Stimulated activated CD8-positive, alpha-beta memory T cell treated with anti-CD3 and anti-CD28 coated beads, Interleukin-7, amount 100 ng/mL, for 4 hours (primary cell): ENCODE measurements around the gene ZNF836.
"Not testable (repeated sequence)": the region's sequence is repeated elsewhere in the genome, so short reads cannot be mapped to it uniquely, and the experiment has no call there.

Experiments used
- DNase-seq, 2 donors: peaks; one replicate each; pipeline ENCODE4 v3.0.0-alpha.2; 2020; ENCODE audit warnings: low read depth in 2 of 2

Gene ZNF836

DNA sequence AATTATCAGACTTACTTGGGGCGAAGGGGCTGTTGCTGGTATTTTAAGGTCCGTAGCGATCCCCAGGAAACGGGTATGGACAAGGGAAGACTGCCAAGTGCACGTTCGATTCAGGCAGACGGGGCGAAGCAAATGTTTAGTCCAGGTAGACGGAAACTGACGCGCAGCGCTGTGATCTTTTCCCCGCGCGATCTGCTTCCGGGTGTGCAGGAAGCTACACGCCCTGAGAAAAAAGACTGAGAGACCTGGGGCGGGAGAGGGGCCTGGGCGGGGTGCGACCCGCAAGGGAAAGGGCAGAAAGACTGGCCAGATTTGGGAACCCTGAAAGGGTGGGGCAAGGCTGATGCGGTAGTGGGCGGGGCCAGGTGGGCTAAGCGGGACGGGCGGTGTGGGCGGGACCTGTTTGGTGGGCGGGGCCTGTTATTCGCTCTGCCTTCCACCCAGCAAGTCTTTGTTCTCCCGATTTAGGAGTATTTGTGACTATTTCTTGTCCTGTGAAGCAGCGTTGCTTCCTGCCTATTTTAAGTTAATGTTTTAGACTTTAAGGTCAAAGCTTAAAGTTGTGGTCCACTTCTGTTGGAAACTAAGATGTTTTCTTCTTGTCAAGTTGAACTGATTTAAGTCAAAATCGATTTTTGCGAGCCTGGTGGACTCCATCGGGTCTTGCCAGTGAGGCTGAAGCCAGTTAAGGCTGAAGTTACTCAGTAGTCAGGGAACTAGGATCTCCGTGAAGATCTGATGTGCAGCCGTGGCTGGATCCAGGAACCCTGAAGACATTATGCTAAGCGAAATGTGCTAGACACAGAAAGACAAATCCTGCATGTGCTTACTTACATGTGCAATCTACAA, at the start of gene ZNF836:
Gene ZNF836 (minus strand): TSS at position 301 of the 849 bp plus-strand sequence. CDS start 3,549 bp downstream, outside the sequence.
- peak; percentile 84 to 86 for DNase-seq

- DNase-seq: no peak
These were observed 49.6 kb upstream of the ZNF836 start for GRCh38 chr19:52221031-52221430.

DNA sequence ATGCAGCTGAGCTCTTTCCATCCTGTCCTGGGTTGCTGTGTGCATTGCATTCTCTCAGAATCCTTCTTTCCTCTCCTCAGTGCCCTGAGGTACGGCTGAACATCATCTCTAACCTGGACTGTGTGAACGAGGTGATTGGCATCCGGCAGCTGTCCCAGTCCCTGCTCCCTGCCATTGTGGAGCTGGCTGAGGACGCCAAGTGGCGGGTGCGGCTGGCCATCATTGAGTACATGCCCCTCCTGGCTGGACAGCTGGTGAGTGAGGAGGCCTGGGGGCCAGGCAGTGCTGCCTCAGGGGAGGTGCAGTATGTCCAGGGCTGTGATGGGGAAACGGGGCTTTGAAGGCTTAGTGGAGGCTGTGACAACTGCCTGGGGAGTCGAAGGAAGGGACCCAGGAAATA, 48.2 kb upstream of the ZNF836 start:
- no peak for DNase-seq

DNA sequence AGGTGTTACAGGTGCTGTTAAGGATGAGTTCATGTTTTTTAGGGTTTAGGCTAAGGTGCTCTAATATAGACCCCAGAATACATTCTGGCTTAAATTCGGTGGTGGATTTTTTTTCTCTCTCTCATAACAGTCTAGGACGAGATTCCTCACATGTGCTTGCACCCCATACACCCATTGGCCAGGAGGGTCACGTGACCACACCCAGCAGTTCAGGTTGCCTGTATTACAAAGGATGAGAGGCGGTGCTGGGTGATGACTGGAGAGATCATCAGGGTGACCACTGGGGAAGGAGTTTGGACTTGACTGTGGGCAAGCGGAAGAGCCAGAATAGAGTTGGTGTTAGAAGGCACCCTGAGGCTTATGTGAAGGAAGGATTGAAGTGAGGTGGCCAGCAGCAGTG, 46.2 kb upstream of the ZNF836 start:
- no peak for DNase-seq

DNA sequence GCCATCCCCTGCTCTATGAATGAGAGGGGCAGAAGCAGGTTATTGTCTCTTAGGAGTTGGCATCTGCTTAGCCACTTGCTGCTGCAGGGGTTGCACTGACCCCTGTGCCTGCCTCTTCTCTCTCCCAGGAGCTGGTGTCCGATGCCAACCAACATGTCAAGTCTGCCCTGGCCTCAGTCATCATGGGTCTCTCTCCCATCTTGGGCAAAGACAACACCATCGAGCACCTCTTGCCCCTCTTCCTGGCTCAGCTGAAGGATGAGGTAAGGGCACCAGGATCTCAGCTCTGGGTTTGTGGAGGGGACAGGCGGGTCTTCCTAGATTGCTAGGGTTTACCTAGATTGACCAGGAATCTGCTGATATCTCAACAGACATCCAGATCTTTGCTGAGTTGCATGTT, 45.0 kb upstream of the ZNF836 start:
- no peak for DNase-seq

- DNase-seq: no peak
These were observed 42.8 kb upstream of the ZNF836 start for GRCh38 chr19:52214241-52214640.

DNA sequence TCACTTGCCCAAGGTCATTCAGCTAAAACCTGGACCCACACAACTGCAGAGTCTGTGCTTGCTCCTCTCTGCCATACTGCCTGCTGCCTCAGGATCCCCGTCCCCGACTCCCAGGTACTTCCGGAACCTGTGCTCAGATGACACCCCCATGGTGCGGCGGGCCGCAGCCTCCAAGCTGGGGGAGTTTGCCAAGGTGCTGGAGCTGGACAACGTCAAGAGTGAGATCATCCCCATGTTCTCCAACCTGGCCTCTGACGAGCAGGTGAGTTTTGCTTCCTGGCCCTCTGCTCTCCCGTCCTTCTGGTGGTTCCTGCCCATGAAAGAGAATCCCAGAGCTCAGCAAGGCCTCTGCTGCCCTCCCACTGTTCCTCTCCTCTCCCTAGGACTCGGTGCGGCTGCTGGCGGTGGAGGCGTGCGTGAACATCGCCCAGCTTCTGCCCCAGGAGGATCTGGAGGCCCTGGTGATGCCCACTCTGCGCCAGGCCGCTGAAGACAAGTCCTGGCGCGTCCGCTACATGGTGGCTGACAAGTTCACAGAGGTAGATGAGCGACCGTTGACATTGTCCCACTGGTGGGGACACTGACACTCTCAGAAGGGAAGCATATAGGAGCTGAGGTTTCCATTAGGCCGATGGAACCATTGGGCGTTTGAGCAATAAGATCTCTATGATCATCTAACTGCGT, 41.3 kb upstream of the ZNF836 start:
- DNase-seq: no peak

GRCh38 chr19:52211926-52212571, 40.6 kb upstream of the ZNF836 start:
- no peak for DNase-seq

DNA sequence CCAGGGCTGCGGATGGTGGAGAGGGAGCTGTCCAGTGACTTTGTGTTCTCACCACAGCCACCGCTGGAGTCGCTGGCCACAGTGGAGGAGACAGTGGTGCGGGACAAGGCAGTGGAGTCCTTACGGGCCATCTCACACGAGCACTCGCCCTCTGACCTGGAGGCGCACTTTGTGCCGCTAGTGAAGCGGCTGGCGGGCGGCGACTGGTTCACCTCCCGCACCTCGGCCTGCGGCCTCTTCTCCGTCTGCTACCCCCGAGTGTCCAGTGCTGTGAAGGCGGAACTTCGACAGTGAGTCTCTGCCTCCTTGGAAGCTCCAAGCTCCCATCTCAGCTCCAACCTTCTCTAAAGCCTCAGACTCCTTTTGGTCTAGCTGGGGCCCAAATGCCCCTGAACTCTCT, 39.8 kb upstream of the ZNF836 start:
- DNase-seq: no peak

DNA sequence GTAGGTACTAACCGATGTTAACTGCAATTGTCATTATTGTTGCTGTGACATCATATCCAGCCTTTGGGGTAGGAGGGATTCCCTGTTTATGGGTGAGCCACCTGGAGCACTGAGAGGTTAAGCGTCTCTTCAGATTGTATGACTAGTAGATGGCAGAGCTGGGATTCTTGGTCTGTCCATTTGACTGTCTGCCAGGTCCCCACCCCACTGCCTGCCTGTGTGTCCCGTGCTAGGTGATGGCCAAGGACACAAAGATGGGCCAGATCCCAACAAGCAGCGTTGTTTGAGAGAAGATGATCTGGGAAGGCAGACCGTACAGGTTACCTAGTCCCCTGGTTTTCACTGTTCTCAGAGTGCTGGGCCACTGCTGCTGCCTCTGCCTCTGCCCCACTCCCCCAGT, 35.1 kb upstream of the ZNF836 start:
- DNase-seq: no peak

GRCh38 chr19:52200755-52201391, 29.5 kb upstream of the ZNF836 start:
- not testable (repeated sequence) for DNase-seq

DNA sequence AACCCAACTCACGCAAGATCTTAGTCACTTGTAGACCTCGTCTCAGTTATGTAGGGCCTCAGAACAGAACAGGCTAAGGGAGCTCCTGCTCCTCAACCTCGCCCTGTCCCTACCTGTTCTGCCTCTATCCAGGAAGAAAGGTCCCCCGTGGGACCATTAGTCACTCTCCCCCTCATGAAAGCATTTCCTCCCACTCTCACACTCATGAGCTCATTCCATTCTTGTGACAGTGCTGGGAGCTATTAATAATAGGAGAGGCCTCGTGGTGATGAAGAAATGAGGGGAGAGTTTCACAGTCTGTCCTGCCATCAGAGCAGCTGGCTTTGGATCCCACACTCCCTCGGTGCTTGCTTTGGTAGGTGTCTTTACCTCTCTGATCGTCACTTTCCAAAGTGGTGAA, 28.6 kb upstream of the ZNF836 start:
- DNase-seq: no peak

- DNase-seq: no peak
These were observed 27.3 kb upstream of the ZNF836 start for GRCh38 chr19:52198678-52199077.

- DNase-seq: no peak
These were observed 26.5 kb upstream of the ZNF836 start for GRCh38 chr19:52197964-52198363.

DNA sequence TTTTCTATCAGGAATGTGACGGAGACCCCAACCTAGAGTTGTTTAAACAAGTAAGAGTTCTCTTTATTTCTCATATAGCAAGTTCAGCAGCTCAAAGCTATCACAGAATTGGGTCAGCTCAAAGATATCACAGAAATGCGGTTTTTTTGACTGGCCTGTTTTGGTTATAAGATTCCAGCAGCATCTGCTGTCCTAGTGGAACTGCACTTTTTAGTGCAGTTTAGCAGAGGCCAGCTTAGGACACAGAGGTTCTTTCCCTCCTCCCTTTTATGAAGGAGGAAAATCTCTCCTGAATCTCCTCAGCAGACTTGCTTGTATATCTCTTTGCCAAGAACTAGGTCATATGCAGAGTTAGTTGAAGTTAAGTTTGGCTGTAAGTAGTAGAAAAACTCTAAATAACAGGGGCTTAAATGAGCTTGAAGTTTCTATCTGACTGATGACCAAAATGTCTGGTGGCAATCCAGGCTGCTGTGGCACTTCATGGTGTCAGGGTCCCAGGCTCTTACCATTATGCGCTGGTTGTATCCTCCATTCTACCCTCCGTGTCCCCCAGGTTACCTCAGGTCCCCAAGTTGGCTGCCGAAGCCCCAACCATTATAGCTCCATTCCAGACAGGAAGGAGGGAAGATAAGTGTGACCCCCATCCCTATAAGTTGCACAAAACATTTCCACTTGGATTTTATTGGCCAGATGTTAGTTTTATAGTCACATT, 25.0 kb upstream of the ZNF836 start:
- no peak for DNase-seq

GRCh38 chr19:52191951-52192350, 20.5 kb upstream of the ZNF836 start:
- no peak for DNase-seq

GRCh38 chr19:52191389-52191788, 20.0 kb upstream of the ZNF836 start:
- DNase-seq: no peak

DNA sequence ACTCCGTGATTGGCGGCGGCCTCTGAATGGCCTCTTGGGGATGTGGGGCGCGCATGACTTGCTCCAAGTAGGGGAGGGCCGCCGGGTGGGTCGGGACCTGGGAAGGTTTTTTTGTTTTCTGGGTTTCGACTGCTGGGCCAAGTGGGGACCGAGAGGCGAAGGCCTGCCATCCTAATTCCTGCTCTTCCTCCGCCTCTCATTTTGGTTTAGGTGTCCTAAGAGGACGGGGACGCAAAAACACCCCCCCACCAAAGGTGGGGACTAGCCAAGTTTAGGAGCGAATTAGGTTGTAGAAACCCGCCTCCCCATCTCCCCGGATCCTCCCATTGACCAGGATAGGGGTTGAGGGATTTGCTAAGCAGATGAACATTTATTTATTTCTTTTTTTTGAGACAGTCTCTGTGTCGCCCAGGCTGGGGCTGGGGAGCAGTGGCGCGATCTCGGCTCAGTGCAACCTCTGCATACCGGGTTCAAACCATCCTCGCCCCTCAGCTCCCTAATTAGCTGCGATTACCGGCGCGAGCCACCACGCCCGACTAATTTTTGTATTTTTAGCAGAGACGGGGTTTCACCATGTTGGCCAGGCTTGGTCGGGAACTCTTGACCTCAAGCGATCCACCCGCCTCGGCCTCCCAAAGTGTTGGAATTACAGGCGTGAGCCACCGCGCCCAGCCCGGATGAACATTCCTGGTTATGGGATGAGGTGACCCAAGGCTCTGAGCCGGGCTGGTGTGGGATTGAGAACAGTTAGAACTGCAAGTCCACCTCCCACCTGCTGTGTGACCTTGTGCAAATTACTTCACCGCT, 19.3 kb upstream of the ZNF836 start:
- no peak for DNase-seq

- DNase-seq: peak; percentile 99
These were observed 18.5 kb upstream of the ZNF836 start, which contains the start of gene PPP2R1A for GRCh38 chr19:52189735-52190486. Gene PPP2R1A (plus strand): TSS chr19:52190052. CDS start chr19:52190097, 45 bp downstream.
